ENCODE results near the gene AHSA1. TPM values are rescaled to one million over a fixed set of nuclear protein-coding genes. Genes with fewer than 3 reads are reported as not detected.

The AHSA1 gene
- total and polyA plus RNA-seq, 7 donors: 82.3 to 120 (median 102) TPM

- Histone ChIP-seq H3K36me3 (no peaks in the 10 kb centered on the region), H3K27me3 (no peaks in the 10 kb centered on the region), H3K9me3 (no peaks in the 10 kb centered on the region), H3K27ac (no peak overlapping the region), H3K4me3 (no peak overlapping the region), H3K4me1 (no peaks in the 10 kb centered on the region)
- TF ChIP-seq CTCF (IDR thresholded peaks at IDR 0.05) (no peak), POLR2A (IDR thresholded peaks at IDR 0.05) (no peak), EP300 (IDR thresholded peaks at IDR 0.05) (no peak), POLR2AphosphoS5 (IDR thresholded peaks at IDR 0.05) (no peak)
- WGBS, 2 donors: 91% methylated on average over 35 of the region's 35 CpGs
- intact Hi-C loops (cut with DNase I): no loop called here
- no peak for DNase-seq
Measured at GRCh38 chr14:77475432-77476115, 17.7 kb downstream of the AHSA1 start.

GRCh38 chr14:77478029-77478428 is 20.1 kb downstream of the AHSA1 start:
- no peaks in the 10 kb centered on the region for H3K9me3 ChIP-seq
- no peak for TF ChIP-seq CTCF (IDR thresholded peaks at IDR 0.05)
- no peak for TF ChIP-seq EP300 (IDR thresholded peaks at IDR 0.05)
- TF ChIP-seq POLR2AphosphoS5 (IDR thresholded peaks at IDR 0.05): no peak
- TF ChIP-seq POLR2A (IDR thresholded peaks at IDR 0.05): no peak
- no peak overlapping the region for H3K27ac ChIP-seq
- 92 to 94% methylated on average over 5 of the region's 5 CpGs for WGBS, 2 donors
- H3K4me1 ChIP-seq: no peaks in the 10 kb centered on the region
- H3K4me3 ChIP-seq: no peak overlapping the region
- intact Hi-C loops (cut with DNase I): no loop called here
- peak; percentile 45 for DNase-seq
- no peaks in the 10 kb centered on the region for H3K27me3 ChIP-seq
- H3K36me3 ChIP-seq: no peaks in the 10 kb centered on the region

GRCh38 chr14:77478796-77479195 is 20.9 kb downstream of the AHSA1 start:
- TF ChIP-seq EP300 (IDR thresholded peaks at IDR 0.05) (no peak), POLR2A (IDR thresholded peaks at IDR 0.05) (no peak)
- Histone ChIP-seq H3K9me3 (no peaks in the 10 kb centered on the region), H3K4me3 (no peak overlapping the region), H3K27me3 (no peaks in the 10 kb centered on the region), H3K4me1 (no peaks in the 10 kb centered on the region), H3K36me3 (no peaks in the 10 kb centered on the region), H3K27ac (no peak overlapping the region)
- WGBS, 2 donors: 27 to 52% methylated on average over 1 of the region's 1 CpG
- intact Hi-C loops (cut with DNase I): no loop called here
- DNase-seq: no peak

GRCh38 chr14:77482422-77482821 is 24.5 kb downstream of the AHSA1 start:
- TF ChIP-seq CTCF (IDR thresholded peaks at IDR 0.05) (no peak), EP300 (IDR thresholded peaks at IDR 0.05) (no peak), POLR2AphosphoS5 (IDR thresholded peaks at IDR 0.05) (no peak), POLR2A (IDR thresholded peaks at IDR 0.05) (no peak)
- WGBS, 2 donors: 76 to 93% methylated on average over 8 of the region's 8 CpGs
- H3K36me3 ChIP-seq: no peaks in the 10 kb centered on the region

GRCh38 chr14:77485256-77485655 is 27.4 kb downstream of the AHSA1 start:
- H3K4me3 ChIP-seq: no peak overlapping the region
- no peaks in the 10 kb centered on the region for H3K4me1 ChIP-seq
- no peak for DNase-seq
- no peak overlapping the region for H3K27ac ChIP-seq
- intact Hi-C loops (cut with DNase I): no loop called here
- 81 to 94% methylated on average over 3 of the region's 3 CpGs for WGBS, 2 donors
- H3K27me3 ChIP-seq: no peaks in the 10 kb centered on the region
- H3K9me3 ChIP-seq: no peaks in the 10 kb centered on the region
- H3K36me3 ChIP-seq: no peaks in the 10 kb centered on the region
- TF ChIP-seq POLR2A (IDR thresholded peaks at IDR 0.05) (no peak), CTCF (IDR thresholded peaks at IDR 0.05) (no peak), POLR2AphosphoS5 (IDR thresholded peaks at IDR 0.05) (no peak), EP300 (IDR thresholded peaks at IDR 0.05) (no peak)

More at GRCh38 chr14:77482422-77482821, 24.5 kb downstream of the AHSA1 start:
- Histone ChIP-seq H3K4me3 (no peak overlapping the region), H3K27ac (no peak overlapping the region), H3K27me3 (no peaks in the 10 kb centered on the region), H3K9me3 (no peaks in the 10 kb centered on the region), H3K4me1 (no peaks in the 10 kb centered on the region)
- DNase-seq: no peak
- intact Hi-C loops (cut with DNase I): no loop called here

Data from sigmoid colon (tissue), 7 donors.